ENCODE results near the gene ZNF579. TPM values are rescaled to one million over a fixed set of nuclear protein-coding genes. Genes with fewer than 3 reads are reported as not detected.

ZNF579 gene
- total and polyA plus RNA-seq, 2 of the 13 experiments (the other 11 are each of a cell fraction or from before 2014, with no cell fraction given), result 2.1 to 2.9 TPM

GRCh38 chr19:55553217-55554182 is 27.1 kb downstream of the ZNF579 start (continued):
- TF ChIP-seq AKNA (CRISPR knock-in tag; IDR thresholded peaks at IDR 0.05; ENCODE audit: borderline replicate concordance), result no peak
- no peak for TF ChIP-seq DDIT3 (CRISPR knock-in tag; IDR thresholded peaks at IDR 0.05)
- TF ChIP-seq ATF6 (CRISPR knock-in tag; conservative IDR thresholded peaks at IDR 0.05), result no peak
- TF ChIP-seq RAD51 (IDR thresholded peaks at IDR 0.05; ENCODE audit: borderline replicate concordance), result no peak
- TF ChIP-seq RBAK (CRISPR knock-in tag; IDR thresholded peaks at IDR 0.05), result no peak
- TF ChIP-seq ZFP62 (CRISPR knock-in tag; IDR thresholded peaks at IDR 0.05), result no peak
- TF ChIP-seq NRL (CRISPR knock-in tag; IDR thresholded peaks at IDR 0.05; ENCODE audit: borderline replicate concordance), result no peak
- no peak for TF ChIP-seq MAFK (conservative IDR thresholded peaks at IDR 0.05 in 1 of 2, IDR thresholded peaks at IDR 0.05 in 1 of 2; ENCODE audit: low read length in 2 of 2)
- TF ChIP-seq ZNF530 (CRISPR knock-in tag; IDR thresholded peaks at IDR 0.05; ENCODE audit: low read depth), result no peak
- 0 out of 2 replicates have a peak, but pooled peaks have one; percentile 35 for TF ChIP-seq KDM1A (CRISPR knock-in tag; IDR thresholded peaks at IDR 0.05)
- TF ChIP-seq ZNF646 (CRISPR knock-in tag; IDR thresholded peaks at IDR 0.05), result no peak
- TF ChIP-seq HES4 (CRISPR knock-in tag; IDR thresholded peaks at IDR 0.05; ENCODE audit: borderline replicate concordance), result no peak
- TF ChIP-seq ZNF546 (CRISPR knock-in tag; conservative IDR thresholded peaks at IDR 0.05), result no peak
- no peak for TF ChIP-seq ZKSCAN1 (IDR thresholded peaks at IDR 0.05; ENCODE audit: low read length)
- TF ChIP-seq SATB2 (CRISPR knock-in tag; IDR thresholded peaks at IDR 0.05), result no peak
